Measurements from ENCODE around the gene TKFC.

Gene TKFC

DNA sequence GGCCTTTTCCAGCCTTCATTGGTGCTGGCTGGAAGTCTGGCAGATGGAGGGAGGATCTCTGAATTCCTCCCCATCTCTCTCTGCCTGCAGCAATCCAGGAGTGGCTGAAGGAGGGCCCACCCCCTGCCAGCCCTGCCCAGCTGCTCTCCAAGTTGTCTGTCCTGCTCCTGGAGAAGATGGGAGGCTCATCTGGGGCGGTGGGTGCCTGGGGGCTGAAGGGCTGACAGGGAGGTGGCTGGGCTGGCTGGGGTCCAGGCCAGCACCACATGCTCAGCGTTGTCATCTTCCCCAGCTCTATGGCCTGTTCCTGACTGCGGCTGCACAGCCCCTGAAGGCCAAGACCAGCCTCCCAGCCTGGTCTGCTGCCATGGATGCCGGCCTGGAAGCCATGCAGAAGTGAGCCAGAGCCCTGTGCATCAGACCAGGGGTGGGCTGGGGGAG lies 12.2 kb downstream of the TKFC start:
- no peak overlapping the region for H3K27ac ChIP-seq (ENCODE audit: low read length)
- no peaks in the 10 kb centered on the region for H3K27me3 ChIP-seq (ENCODE audit: low read depth, low read length)
- H3K9ac ChIP-seq (ENCODE audit: low read length) = no peak overlapping the region
- TF ChIP-seq EZH2phosphoT487 (IDR thresholded peaks at IDR 0.05; ENCODE audit: low read depth) = no peak
- TF ChIP-seq, protein P1, sequence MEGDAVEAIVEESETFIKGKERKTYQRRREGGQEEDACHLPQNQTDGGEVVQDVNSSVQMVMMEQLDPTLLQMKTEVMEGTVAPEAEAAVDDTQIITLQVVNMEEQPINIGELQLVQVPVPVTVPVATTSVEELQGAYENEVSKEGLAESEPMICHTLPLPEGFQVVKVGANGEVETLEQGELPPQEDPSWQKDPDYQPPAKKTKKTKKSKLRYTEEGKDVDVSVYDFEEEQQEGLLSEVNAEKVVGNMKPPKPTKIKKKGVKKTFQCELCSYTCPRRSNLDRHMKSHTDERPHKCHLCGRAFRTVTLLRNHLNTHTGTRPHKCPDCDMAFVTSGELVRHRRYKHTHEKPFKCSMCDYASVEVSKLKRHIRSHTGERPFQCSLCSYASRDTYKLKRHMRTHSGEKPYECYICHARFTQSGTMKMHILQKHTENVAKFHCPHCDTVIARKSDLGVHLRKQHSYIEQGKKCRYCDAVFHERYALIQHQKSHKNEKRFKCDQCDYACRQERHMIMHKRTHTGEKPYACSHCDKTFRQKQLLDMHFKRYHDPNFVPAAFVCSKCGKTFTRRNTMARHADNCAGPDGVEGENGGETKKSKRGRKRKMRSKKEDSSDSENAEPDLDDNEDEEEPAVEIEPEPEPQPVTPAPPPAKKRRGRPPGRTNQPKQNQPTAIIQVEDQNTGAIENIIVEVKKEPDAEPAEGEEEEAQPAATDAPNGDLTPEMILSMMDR (IDR thresholded peaks at IDR 0.05; ENCODE audit: low read depth, low read length) = no peak
- peaks cover 58% of the 10 kb centered on the region for H3K36me3 ChIP-seq (replicated peaks; ENCODE audit: low read depth, low read length)
- H2AFZ ChIP-seq (ENCODE audit: low read depth, low read length) = no peak overlapping the region
- H3K79me2 ChIP-seq (ENCODE audit: low read length) = no peaks in the 10 kb centered on the region; the same call in 1 of the 2 replicates
- H3K4me3 ChIP-seq (ENCODE audit: low read length) = no peak overlapping the region
- H4K20me1 ChIP-seq (ENCODE audit: insufficient read depth, low read length) = 0 out of 2 replicates have a peak, but pooled peaks cover 4% of the 10 kb centered on the region
- no peaks in the 10 kb centered on the region for H3K9me3 ChIP-seq (ENCODE audit: insufficient read depth, low read length)
- H3K4me1 ChIP-seq (ENCODE audit: low read length) = peaks cover 8% of the 10 kb centered on the region; the same call in 1 of the 2 replicates
- no peak overlapping the region for H3K4me2 ChIP-seq (ENCODE audit: low read length)

DNA sequence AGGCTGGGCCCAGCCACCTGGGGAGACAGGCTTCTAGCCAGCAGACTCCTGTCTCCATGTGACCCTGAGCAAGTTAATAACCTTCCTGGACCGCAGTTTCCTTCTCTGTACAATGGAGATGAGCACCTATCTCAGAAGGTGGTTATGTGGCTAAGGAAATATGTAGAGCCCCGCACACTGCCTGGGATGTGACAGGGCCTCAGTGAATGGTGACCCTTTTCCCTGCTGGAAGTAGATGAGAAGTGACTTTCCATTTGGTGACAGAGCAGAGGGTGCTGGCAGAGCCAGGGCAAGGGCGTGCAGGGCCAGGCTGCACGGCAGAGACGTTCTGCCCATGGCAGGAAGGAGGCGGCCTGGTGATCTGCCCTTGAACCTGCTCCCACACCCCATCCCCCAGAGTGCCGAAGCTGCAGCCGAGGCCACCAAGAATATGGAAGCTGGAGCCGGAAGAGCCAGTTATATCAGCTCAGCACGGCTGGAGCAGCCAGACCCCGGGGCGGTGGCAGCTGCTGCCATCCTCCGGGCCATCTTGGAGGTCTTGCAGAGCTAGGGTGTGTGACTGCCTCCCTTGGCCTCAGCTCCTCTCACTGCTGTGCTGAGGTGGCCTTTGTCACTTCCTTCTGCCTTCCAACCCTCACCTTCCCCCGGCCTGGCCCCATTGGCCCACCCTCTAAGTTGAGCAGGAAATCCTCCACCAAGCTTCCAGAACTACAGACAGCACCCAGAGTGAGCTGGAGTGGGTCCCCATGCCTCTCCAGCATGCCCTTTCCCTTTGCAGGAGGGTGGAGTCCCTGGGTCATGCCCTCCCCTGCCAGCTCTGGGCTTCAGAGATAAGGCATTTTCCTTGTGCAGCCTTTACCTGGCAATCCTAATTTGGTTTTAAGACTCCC lies 13.2 kb downstream of the TKFC start:
- no peak overlapping the region for H2AFZ ChIP-seq (ENCODE audit: low read depth, low read length)
- no peak overlapping the region for H3K4me3 ChIP-seq (ENCODE audit: low read length)
- no peaks in the 10 kb centered on the region for H3K27me3 ChIP-seq (ENCODE audit: low read depth, low read length)
- H4K20me1 ChIP-seq (ENCODE audit: insufficient read depth, low read length) = 0 out of 2 replicates have a peak, but pooled peaks cover 4% of the 10 kb centered on the region
- H3K9me3 ChIP-seq (ENCODE audit: insufficient read depth, low read length) = no peaks in the 10 kb centered on the region
- TF ChIP-seq, protein P1 (IDR thresholded peaks at IDR 0.05; ENCODE audit: low read depth, low read length) = no peak
- no peak for TF ChIP-seq EZH2phosphoT487 (IDR thresholded peaks at IDR 0.05; ENCODE audit: low read depth)
- H3K9ac ChIP-seq (ENCODE audit: low read length) = no peak overlapping the region
- H3K79me2 ChIP-seq (ENCODE audit: low read length) = no peaks in the 10 kb centered on the region; the same call in 1 of the 2 replicates
- H3K4me2 ChIP-seq (ENCODE audit: low read length) = no peak overlapping the region
- H3K36me3 ChIP-seq (replicated peaks; ENCODE audit: low read depth, low read length) = peaks cover 62% of the 10 kb centered on the region
- H3K4me1 ChIP-seq (ENCODE audit: low read length) = peaks cover 4% of the 10 kb centered on the region; the same call in 1 of the 2 replicates
- no peak overlapping the region for H3K27ac ChIP-seq (ENCODE audit: low read length)

DNA sequence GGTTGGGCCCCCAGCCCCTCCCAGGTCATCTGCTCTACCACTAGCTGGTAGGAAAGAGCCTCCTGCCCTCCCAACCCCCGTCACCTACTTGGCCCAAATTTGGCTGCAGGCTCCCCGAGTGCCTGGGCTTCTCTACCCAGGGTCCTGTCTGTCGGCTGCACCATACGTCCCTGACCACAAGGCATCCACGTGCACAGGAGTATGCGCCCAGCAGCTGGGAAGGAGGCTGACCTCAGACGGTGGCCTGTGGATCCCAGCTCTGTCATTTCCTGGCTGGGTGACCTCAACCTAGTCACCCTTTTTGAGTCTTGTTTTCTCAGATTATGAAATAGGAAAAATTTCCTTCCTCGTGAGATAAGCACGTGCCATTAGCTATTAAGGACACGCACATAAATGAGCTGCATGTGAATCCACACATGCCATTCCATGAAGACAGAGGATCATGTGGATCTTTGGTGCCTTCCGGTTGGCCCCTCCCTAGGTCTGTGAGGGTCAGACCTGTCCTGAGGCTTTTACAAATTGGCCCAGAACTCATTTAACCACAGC lies 15.0 kb downstream of the TKFC start:
- H3K36me3 ChIP-seq (replicated peaks; ENCODE audit: low read depth, low read length) = peaks cover 75% of the 10 kb centered on the region
- no peaks in the 10 kb centered on the region for H3K4me1 ChIP-seq (ENCODE audit: low read length)
- 0 out of 2 replicates have a peak, but pooled peaks cover 4% of the 10 kb centered on the region for H4K20me1 ChIP-seq (ENCODE audit: insufficient read depth, low read length)
- H3K9ac ChIP-seq (ENCODE audit: low read length) = no peak overlapping the region
- H3K4me3 ChIP-seq (ENCODE audit: low read length) = no peak overlapping the region
- no peak for TF ChIP-seq EZH2phosphoT487 (IDR thresholded peaks at IDR 0.05; ENCODE audit: low read depth)
- no peaks in the 10 kb centered on the region for H3K9me3 ChIP-seq (ENCODE audit: insufficient read depth, low read length)
- H3K27me3 ChIP-seq (ENCODE audit: low read depth, low read length) = no peaks in the 10 kb centered on the region
- peaks cover 5% of the 10 kb centered on the region for H3K79me2 ChIP-seq (ENCODE audit: low read length)
- H3K27ac ChIP-seq (ENCODE audit: low read length) = no peak overlapping the region
- H2AFZ ChIP-seq (ENCODE audit: low read depth, low read length) = no peak overlapping the region
- H3K4me2 ChIP-seq (ENCODE audit: low read length) = no peak overlapping the region

DNA sequence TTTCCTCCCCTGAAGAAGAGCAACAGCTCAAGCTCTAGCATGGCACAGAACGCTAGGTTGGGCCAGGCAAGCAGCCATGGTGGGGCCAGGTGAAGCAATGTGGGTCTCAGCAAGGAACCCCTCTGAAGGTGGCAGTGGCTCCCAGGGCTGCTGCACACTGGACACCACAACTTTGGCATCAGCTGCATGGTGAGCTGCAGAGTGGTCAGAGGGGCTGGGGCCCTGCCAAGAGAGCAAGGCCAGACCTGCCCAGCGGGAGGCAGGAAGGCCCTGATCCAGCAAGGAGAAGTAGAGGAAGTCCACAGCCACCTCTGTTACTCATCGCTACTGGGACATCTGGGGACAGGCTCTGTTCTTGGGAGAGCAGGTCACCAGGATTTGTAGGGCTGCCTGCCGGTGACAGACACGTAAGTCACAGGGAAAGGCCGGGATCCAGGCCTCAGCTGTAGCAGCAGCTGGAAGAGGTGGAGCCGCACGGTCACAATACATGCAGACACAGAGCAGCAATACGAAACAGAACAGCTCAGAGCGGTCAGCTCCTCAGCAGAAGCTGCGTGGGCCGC lies 16.2 kb downstream of the TKFC start:
- Histone ChIP-seq H3K9me3 (ENCODE audit: insufficient read depth, low read length) (no peaks in the 10 kb centered on the region), H3K27me3 (ENCODE audit: low read depth, low read length) (no peaks in the 10 kb centered on the region), H3K27ac (ENCODE audit: low read length) (no peak overlapping the region), H3K4me1 (ENCODE audit: low read length) (peaks cover 8% of the 10 kb centered on the region), H2AFZ (ENCODE audit: low read depth, low read length) (no peak overlapping the region), H3K4me3 (ENCODE audit: low read length) (no peak overlapping the region), H3K9ac (ENCODE audit: low read length) (no peak overlapping the region), H3K36me3 (replicated peaks; ENCODE audit: low read depth, low read length) (peaks cover 84% of the 10 kb centered on the region), H3K79me2 (ENCODE audit: low read length) (peaks cover 18% of the 10 kb centered on the region), H4K20me1 (ENCODE audit: insufficient read depth, low read length) (0 out of 2 replicates have a peak, but pooled peaks cover 4% of the 10 kb centered on the region), H3K4me2 (ENCODE audit: low read length) (no peak overlapping the region)
- no peak for TF ChIP-seq EZH2phosphoT487 (IDR thresholded peaks at IDR 0.05; ENCODE audit: low read depth)
- TF ChIP-seq, protein P1 (IDR thresholded peaks at IDR 0.05; ENCODE audit: low read depth, low read length) = no peak
